GM23338 (cell line): ENCODE measurements around the gene ALOX15B. TPM values are rescaled to one million over a fixed set of nuclear protein-coding genes. Genes with fewer than 3 reads are reported as not detected.

Experiments
- ATAC-seq: fragments of 200-7000 bp; cut with Tn5 transposase; 3 replicates; pipeline ENCODE4 v1.9.1; 2020
- DNase-seq: peaks from one replicate; pipeline ENCODE4 v3.0.0-alpha.2; 2015; ENCODE audit warnings: low spot score
- H2AFZ ChIP-seq: fragments of 200-600 bp; sonication (generic); 2 replicates; pipeline ENCODE4 v1.8.0; 2016; ENCODE audit warnings: antibody characterized with exemption, mild to moderate bottlenecking, moderate library complexity
- H3F3A ChIP-seq: fragments of 200-600 bp; sonication (generic); replicated peaks from 2 replicates; pipeline ENCODE4 v1.8.0; 2017; ENCODE audit warnings: antibody characterized with exemption, mixed run types, low read depth
- H3K27ac ChIP-seq: fragments of 200-600 bp; sonication (generic); 2 replicates; pipeline ENCODE4 v1.6.1; 2016; ENCODE audit warnings: low read depth
- H3K27me3 ChIP-seq: fragments of 200-600 bp; sonication (generic); 2 replicates; pipeline ENCODE4 v1.8.0; 2016; ENCODE audit warnings: mild to moderate bottlenecking, mixed run types, moderate library complexity; ENCODE audit not compliant: insufficient read depth
- H3K36me3 ChIP-seq: fragments of 200-600 bp; sonication (generic); 2 replicates; pipeline ENCODE4 v1.8.0; 2016; ENCODE audit warnings: mild to moderate bottlenecking; ENCODE audit not compliant: insufficient read depth
- H3K4me1 ChIP-seq: fragments of 200-600 bp; sonication (generic); 2 replicates; pipeline ENCODE4 v1.8.0; 2016; ENCODE audit warnings: mild to moderate bottlenecking, moderate library complexity; ENCODE audit not compliant: insufficient read depth
- H3K4me2 ChIP-seq: fragments of 200-600 bp; sonication (generic); 2 replicates; pipeline ENCODE4 v1.7.1; 2017; ENCODE audit warnings: mixed run types
- H3K4me3 ChIP-seq: fragments of 200-600 bp; sonication (generic); 2 replicates; pipeline ENCODE4 v1.6.1; 2016; ENCODE audit warnings: mixed run types
- H3K79me2 ChIP-seq: fragments of 200-600 bp; sonication (generic); replicated peaks from 2 replicates; pipeline ENCODE4 v1.8.0; 2017; ENCODE audit warnings: mild to moderate bottlenecking; ENCODE audit not compliant: insufficient read depth
- H3K9me2 ChIP-seq: fragments of 200-600 bp; sonication (generic); 2 replicates; pipeline ENCODE4 v1.8.0; 2017; ENCODE audit not compliant: insufficient read depth
- H4K20me1 ChIP-seq: fragments of 200-600 bp; sonication (generic); replicated peaks from 2 replicates; pipeline ENCODE4 v1.8.0; 2017; ENCODE audit warnings: mild to moderate bottlenecking; ENCODE audit not compliant: insufficient read depth
- H3K27ac Mint-ChIP-seq: 2 replicates; pipeline ENCODE4 v1.8.0; 2020; ENCODE audit warnings: inconsistent platforms, mild to moderate bottlenecking, moderate library complexity, mixed read lengths
- H3K27me3 Mint-ChIP-seq: 3 replicates; pipeline ENCODE4 v1.8.0; 2022; ENCODE audit warnings: low read depth, mild to moderate bottlenecking, moderate library complexity, mixed read lengths, inconsistent platforms; ENCODE audit not compliant: insufficient read depth, poor library complexity
- H3K36me3 Mint-ChIP-seq: 3 replicates; pipeline ENCODE4 v1.8.0; 2021; ENCODE audit warnings: low read depth, mild to moderate bottlenecking, inconsistent platforms, moderate library complexity, mixed read lengths
- H3K4me1 Mint-ChIP-seq: 3 replicates; pipeline ENCODE4 v1.8.0; 2020; ENCODE audit warnings: mild to moderate bottlenecking, inconsistent platforms, mixed read lengths
- H3K4me3 Mint-ChIP-seq: 3 replicates; pipeline ENCODE4 v1.8.0; 2021; ENCODE audit warnings: moderate library complexity, mild to moderate bottlenecking, inconsistent platforms, mixed read lengths
- H3K9me3 Mint-ChIP-seq: 3 replicates; pipeline ENCODE4 v1.8.0; 2020; ENCODE audit warnings: moderate library complexity, mild to moderate bottlenecking, inconsistent platforms, mixed read lengths
- CREB1 ChIP-seq: fragments of 250-450 bp; sonication (Bioruptor Pico); IDR thresholded peaks from 2 replicates; pipeline ENCODE4 v1.5.0; 2020; ENCODE audit warnings: low read depth, mild to moderate bottlenecking, moderate library complexity
- EZH2 ChIP-seq: fragments of 200-600 bp; sonication (generic); IDR thresholded peaks from one replicate; pipeline ENCODE4 v1.8.0; 2017; ENCODE audit warnings: antibody characterized with exemption, mild to moderate bottlenecking, low read depth; ENCODE audit not compliant: unreplicated experiment
- EZH2phosphoT487 ChIP-seq: fragments of 200-600 bp; sonication (generic); IDR thresholded peaks from one replicate; pipeline ENCODE4 v1.8.1; 2018; ENCODE audit warnings: antibody characterized with exemption; ENCODE audit not compliant: unreplicated experiment
- JUNB ChIP-seq: IDR thresholded peaks from one replicate; pipeline ENCODE4 v1.6.1; 2016; ENCODE audit warnings: antibody characterized with exemption; ENCODE audit not compliant: unreplicated experiment
- NANOG ChIP-seq: IDR thresholded peaks from 2 replicates; pipeline ENCODE4 v1.6.1; 2016; ENCODE audit warnings: antibody characterized with exemption, borderline replicate concordance
- POLR2AphosphoS5 ChIP-seq: IDR thresholded peaks from 2 replicates; pipeline ENCODE4 v1.6.1; 2016; ENCODE audit warnings: antibody characterized with exemption, low read depth
- STAT1 ChIP-seq: IDR thresholded peaks from one replicate; pipeline ENCODE4 v1.6.1; 2016; ENCODE audit warnings: antibody characterized with exemption; ENCODE audit not compliant: unreplicated experiment
- ZNF331 ChIP-seq: fragments of 250-450 bp; sonication (Bioruptor Pico); IDR thresholded peaks from 2 replicates; pipeline ENCODE4 v1.5.0; 2020; ENCODE audit warnings: low read depth, mild to moderate bottlenecking, moderate library complexity
- polyA plus RNA-seq: library from polyadenylated mRNA; unstranded; fragments of >200 nt; fragmentation: Nextera tagmentation; extraction: Ambion mirVana; gene quantifications from 2 replicates; pipeline ENCODE4 v1.2.1, GENCODE V29; 2016
- total RNA-seq: library from RNA; depleted of rRNA; stranded (reverse); fragments of >200 nt; shearing (Covaris generic); gene quantifications from 2 replicates; pipeline ENCODE4 v1.2.3, GENCODE V29; 2014
- TF ChIP-seq, protein P1 (sequence below): IDR thresholded peaks from 2 replicates; pipeline ENCODE4 v1.6.1; 2016; ENCODE audit warnings: antibody characterized with exemption
- TF ChIP-seq, protein P2 (sequence below): IDR thresholded peaks from one replicate; pipeline ENCODE4 v1.6.1; 2018; ENCODE audit warnings: antibody characterized with exemption; ENCODE audit not compliant: unreplicated experiment
- TF ChIP-seq, protein P3 (sequence below), 2 experiments: fragments of 200-600 bp in 1 of 2; sonication (generic) in 1 of 2; conservative IDR thresholded peaks; 2 replicates each; pipeline versions ENCODE4 v1.5.1 to v1.6.1; 2016 to 2017; ENCODE audit warnings: antibody characterized with exemption in 2 of 2, low read depth in 2 of 2, mild to moderate bottlenecking in 2 of 2, moderate library complexity in 1 of 2

ALOX15B gene
- total and polyA plus RNA-seq, 2 experiments from 2014 or later = 0.42 to 0.45 TPM

DNA sequence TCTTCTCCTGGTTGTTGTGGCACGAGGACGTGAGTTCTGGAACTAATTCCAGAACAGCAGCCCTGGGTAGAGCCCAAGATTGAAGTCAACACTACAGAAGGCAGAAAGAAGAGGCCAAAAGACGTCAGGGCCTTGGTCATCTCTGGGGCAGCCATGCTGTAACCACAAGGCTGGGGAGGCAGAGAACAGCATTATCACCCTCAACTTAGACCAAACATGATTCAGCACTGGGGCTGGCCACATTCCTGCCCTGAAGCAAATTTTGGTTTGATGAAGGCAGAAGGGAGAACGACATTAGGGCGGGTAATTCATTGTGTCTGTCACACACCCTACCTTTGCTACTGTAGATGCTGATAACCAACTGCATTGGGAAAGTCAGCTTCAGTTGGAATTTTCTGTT, 9.7 kb upstream of the ALOX15B start (continued):
- TF ChIP-seq STAT1 (no peak), CREB1 (CRISPR knock-in tag) (no peak), ZNF331 (CRISPR knock-in tag) (no peak), EZH2phosphoT487 (no peak)
- TF ChIP-seq, protein P1, sequence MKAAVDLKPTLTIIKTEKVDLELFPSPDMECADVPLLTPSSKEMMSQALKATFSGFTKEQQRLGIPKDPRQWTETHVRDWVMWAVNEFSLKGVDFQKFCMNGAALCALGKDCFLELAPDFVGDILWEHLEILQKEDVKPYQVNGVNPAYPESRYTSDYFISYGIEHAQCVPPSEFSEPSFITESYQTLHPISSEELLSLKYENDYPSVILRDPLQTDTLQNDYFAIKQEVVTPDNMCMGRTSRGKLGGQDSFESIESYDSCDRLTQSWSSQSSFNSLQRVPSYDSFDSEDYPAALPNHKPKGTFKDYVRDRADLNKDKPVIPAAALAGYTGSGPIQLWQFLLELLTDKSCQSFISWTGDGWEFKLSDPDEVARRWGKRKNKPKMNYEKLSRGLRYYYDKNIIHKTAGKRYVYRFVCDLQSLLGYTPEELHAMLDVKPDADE = no peak

DNA sequence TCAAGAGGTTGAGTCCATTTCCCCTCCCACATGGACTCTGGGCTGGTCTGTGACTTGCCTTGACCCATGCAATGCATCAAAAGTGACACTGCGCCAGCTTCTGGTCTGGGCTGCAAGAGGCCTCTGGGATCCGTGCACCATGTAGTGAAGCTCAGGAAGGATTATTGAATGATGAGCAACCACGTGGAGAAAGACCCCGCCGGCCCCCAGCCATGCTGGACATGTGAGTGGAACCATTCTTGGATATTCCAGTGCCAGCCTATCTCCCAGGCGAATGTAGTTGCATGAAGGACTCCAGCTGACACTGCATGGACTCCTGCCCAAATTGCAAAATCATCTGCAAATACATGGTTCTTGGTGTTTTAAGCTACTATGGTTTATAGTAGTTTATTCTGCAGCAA, 7.6 kb upstream of the ALOX15B start:
- Histone ChIP-seq H3K36me3 (no peaks in the 10 kb centered on the region), H3K4me1 (no peaks in the 10 kb centered on the region), H2AFZ (no peak overlapping the region), H3K79me2 (no peaks in the 10 kb centered on the region), H3K9me2 (no peaks in the 10 kb centered on the region; the same call in 1 of the 2 replicates), H3F3A (no peaks in the 10 kb centered on the region), H3K4me2 (no peak overlapping the region), H3K27ac (no peak overlapping the region), H3K27me3 (no peaks in the 10 kb centered on the region), H4K20me1 (no peaks in the 10 kb centered on the region), H3K4me3 (no peak overlapping the region)
- Mint-ChIP-seq H3K27ac (no peak overlapping the region), H3K4me1 (peaks cover 3% of the 10 kb centered on the region), H3K9me3 (no peaks in the 10 kb centered on the region), H3K27me3 (peaks cover 10% of the 10 kb centered on the region), H3K36me3 (no peaks in the 10 kb centered on the region), H3K4me3 (no peak overlapping the region)
- no peak for ATAC-seq
- DNase-seq = no peak
- TF ChIP-seq STAT1 (no peak), CREB1 (CRISPR knock-in tag) (no peak), EZH2phosphoT487 (no peak), JUNB (no peak), POLR2AphosphoS5 (no peak), EZH2 (no peak), NANOG (no peak)
- TF ChIP-seq, protein P1 = no peak
- TF ChIP-seq, protein P2, sequence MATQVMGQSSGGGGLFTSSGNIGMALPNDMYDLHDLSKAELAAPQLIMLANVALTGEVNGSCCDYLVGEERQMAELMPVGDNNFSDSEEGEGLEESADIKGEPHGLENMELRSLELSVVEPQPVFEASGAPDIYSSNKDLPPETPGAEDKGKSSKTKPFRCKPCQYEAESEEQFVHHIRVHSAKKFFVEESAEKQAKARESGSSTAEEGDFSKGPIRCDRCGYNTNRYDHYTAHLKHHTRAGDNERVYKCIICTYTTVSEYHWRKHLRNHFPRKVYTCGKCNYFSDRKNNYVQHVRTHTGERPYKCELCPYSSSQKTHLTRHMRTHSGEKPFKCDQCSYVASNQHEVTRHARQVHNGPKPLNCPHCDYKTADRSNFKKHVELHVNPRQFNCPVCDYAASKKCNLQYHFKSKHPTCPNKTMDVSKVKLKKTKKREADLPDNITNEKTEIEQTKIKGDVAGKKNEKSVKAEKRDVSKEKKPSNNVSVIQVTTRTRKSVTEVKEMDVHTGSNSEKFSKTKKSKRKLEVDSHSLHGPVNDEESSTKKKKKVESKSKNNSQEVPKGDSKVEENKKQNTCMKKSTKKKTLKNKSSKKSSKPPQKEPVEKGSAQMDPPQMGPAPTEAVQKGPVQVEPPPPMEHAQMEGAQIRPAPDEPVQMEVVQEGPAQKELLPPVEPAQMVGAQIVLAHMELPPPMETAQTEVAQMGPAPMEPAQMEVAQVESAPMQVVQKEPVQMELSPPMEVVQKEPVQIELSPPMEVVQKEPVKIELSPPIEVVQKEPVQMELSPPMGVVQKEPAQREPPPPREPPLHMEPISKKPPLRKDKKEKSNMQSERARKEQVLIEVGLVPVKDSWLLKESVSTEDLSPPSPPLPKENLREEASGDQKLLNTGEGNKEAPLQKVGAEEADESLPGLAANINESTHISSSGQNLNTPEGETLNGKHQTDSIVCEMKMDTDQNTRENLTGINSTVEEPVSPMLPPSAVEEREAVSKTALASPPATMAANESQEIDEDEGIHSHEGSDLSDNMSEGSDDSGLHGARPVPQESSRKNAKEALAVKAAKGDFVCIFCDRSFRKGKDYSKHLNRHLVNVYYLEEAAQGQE = no peak
- TF ChIP-seq, protein P3, sequence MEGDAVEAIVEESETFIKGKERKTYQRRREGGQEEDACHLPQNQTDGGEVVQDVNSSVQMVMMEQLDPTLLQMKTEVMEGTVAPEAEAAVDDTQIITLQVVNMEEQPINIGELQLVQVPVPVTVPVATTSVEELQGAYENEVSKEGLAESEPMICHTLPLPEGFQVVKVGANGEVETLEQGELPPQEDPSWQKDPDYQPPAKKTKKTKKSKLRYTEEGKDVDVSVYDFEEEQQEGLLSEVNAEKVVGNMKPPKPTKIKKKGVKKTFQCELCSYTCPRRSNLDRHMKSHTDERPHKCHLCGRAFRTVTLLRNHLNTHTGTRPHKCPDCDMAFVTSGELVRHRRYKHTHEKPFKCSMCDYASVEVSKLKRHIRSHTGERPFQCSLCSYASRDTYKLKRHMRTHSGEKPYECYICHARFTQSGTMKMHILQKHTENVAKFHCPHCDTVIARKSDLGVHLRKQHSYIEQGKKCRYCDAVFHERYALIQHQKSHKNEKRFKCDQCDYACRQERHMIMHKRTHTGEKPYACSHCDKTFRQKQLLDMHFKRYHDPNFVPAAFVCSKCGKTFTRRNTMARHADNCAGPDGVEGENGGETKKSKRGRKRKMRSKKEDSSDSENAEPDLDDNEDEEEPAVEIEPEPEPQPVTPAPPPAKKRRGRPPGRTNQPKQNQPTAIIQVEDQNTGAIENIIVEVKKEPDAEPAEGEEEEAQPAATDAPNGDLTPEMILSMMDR (conservative IDR thresholded peaks at IDR 0.05; ENCODE audit: low read depth in 2 of 2) = no peak
